COLO829 (cell line): ENCODE results near the gene RAB11B.
A peak's percentile ranks its signal among the peaks of the same experiment; 100 is the strongest.
"Not testable (repeated sequence)": the region's sequence is repeated elsewhere in the genome, so short reads cannot be mapped to it uniquely, and the experiment has no call there.

Source experiments
- DNase-seq: peaks from one replicate; pipeline ENCODE4 v3.0.0; 2012; ENCODE audit warnings: low spot score

Gene RAB11B

DNA sequence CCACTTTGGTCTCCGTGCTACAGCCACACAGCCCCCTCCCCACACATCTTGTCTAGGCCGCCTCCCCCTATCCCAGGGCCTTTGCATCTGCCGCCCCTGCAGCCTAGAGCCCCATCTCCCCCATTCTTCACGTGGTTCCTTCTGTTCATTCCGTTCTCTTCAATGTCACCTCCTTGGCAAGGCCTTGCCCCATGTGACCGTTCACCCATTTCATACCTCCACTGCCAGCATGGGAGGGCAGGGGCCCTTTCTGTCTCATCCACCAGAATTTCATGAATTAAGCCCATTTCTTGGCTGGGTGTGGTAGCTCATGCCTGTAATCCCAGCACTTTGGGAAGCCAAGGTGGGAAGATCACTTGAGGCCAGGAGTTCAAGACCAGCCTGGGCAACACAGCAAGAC lies 38.9 kb downstream of the RAB11B start:
- no peak for DNase-seq

DNA sequence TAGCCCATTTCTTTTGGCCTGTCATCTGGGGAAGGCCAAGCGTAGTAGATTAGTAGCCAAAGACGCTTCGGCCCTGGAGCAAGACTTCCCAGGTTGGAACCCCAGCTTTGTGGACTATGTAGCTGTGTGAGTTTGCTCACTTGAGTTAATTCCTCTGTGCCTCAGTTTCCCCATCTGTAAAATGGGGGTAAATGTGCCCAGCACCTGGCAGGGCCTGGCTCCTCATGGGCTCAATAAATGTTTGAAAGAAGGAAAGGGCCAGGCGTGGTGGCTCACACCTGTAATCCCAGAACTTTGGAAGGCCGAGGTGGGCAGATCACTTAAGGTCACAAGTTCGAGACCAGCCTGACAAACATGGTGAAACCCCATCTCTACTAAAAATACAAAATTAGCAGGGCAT lies 39.7 kb downstream of the RAB11B start:
- no peak for DNase-seq

DNA sequence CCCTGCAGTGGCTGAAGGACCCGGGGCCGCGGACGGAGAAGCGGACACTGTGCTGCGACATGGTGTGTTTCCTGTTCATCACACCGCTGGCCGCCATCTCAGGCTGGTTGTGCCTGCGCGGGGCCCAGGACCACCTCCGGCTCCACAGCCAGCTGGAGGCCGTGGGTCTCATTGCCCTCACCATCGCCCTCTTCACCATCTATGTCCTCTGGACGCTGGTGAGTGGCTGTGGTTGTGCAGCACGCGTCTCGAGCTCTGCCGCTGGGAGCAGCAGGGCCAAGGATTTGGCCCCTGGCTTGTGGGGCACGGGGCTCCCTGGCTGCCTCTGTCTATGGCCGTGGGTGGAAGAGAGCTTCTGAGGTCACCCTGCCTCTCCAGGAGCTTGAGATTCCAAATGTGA lies 40.5 kb downstream of the RAB11B start:
- no peak for DNase-seq

DNA sequence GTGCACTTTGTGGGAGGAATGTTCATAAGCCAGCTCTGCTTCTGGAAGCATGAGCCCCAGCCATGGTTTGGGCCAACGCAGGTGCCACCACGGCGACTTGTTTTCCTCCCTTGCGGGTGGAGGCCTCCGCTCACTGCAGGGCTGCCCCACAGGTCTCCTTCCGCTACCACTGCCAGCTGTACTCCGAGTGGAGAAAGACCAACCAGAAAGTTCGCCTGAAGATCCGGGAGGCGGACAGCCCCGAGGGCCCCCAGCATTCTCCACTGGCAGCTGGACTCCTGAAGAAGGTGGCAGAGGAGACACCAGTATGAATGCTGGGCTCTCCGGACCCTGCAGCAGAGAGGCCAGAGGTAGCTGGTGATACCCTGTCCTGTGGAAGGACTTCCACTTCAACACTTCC lies 48.1 kb downstream of the RAB11B start:
- no peak for DNase-seq

DNA sequence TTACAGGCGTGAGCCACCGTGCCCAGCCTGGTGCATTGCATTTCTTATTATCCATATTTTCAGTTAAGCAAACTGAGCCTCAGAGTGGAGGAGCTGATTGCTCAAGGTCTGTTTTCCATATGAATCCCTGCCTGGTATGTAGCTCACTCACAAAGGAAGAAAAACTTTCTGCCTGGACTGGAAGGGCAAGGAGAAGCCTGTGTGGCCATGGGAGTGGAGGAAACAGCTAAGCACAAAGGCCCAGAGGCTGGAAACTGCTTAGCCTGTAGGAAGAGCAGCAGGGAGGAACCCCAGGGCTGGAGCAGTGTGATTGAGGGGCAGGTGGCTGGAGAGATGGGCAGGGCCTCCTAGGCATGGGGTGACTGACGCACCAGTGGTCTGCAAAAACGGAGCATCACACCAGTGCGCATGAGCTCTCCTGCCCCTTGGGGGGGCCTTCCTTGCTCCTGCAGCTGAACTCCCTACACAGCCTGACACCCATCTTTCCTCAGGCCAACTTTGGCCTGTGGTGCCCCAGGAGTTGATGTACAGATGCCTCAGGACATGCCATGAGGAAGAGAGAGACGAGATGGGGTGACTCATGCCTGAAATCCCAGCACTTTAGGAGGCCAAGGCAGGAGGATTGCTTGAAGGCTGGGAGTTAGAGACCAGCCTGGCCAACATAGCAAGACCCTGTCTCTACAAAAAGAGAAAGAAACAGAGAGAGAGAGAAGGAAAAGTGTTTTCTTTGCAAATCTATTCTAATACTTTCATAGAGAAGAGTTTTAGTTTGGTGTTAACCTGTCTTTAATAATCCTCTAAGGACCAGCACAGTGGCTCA lies 51.8 kb downstream of the RAB11B start:
- DNase-seq = no peak

DNA sequence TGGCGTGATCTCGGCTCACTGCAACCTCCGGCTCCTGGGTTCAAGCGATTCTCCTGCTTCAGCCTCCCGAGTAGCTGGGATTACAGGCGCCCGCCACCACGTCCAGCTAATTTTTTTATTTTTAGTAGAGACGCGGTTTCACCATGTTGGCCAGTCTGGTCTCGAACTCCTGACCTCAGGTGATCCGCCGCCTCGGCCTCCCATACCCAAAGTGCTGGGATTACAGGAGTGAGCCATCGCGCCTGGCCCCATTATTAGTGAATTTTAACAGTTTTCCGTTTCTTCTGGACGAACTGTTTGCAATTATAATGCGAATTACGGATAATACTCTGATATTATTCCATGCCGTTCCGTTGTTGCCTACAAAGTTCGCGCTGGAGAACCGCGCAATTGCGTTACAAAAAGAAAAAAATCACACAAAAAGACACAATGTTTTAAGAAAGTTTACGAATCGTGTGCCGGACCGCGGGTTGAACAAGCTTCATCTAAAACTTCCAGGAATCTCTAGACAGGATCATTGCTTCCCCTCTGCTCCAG lies 54.0 kb downstream of the RAB11B start:
- not testable (repeated sequence) for DNase-seq

DNA sequence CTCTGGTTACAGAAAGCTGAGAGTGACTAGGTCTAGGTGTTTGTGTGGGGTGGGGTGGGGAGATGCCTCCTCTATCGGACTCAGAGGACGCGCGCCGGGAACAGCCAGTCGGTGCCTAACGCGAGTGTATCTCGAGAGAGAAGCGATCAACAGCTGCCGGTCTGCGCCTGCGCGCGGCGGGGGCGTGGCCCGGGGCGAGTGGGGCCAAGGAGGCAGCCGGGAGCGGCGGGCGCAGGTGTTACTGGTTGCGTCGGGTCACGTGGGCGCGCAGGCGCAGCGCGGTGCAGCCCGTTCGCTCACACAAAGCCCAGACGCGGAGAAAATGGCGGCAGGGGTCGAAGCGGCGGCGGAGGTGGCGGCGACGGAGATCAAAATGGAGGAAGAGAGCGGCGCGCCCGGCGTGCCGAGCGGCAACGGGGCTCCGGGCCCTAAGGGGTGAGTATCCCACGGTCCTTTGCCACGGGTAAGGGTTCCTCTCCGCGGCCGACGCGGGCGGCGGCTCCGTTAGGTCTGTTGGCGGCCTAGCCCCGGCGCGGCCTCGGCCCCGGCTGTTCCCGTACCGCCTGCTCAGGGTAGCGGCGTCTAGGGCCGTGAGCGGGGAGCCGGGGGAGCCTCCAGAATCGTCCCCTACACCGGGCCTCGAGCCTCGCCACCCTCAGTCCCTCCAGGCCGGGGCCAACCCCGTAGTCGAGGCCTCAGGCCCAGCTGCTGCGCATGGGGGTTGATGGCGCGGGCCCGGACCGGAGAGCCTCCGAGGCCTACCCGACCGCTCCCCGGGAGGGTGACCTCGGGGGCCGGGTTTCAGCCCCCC lies 54.7 kb downstream of the RAB11B start, which contains the start of gene HNRNPM:
Gene HNRNPM (plus strand): TSS at position 299 of the 811 bp plus-strand sequence. CDS start 24 bp downstream, at position 323.
- DNase-seq = peak; percentile 97

DNA sequence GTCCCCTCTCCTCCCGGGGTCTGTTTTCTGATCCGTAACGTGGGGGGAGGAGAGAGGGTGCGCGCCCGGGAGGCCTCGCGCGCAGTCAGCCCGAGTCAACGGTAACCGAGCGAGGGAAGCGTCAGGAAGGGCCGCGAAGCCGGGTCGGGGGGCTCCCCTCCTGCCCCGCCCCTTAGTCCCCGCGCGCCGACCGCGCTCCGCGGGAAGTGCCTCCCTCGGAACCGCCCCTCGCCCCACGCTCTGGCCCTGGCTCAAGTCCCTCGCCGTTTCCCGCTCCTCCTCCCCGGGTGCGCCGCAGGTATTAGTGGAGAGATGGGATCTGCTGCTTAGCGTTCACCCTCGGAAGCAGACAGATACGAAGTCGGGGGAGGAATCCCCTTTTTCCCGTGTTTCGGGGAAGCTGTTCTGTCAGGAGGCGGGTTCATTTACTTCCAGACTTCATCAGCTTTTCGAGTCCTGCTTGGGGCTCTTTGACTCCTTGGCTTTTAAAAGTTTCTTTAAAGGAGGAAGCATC lies 55.4 kb downstream of the RAB11B start:
- DNase-seq = no peak

DNA sequence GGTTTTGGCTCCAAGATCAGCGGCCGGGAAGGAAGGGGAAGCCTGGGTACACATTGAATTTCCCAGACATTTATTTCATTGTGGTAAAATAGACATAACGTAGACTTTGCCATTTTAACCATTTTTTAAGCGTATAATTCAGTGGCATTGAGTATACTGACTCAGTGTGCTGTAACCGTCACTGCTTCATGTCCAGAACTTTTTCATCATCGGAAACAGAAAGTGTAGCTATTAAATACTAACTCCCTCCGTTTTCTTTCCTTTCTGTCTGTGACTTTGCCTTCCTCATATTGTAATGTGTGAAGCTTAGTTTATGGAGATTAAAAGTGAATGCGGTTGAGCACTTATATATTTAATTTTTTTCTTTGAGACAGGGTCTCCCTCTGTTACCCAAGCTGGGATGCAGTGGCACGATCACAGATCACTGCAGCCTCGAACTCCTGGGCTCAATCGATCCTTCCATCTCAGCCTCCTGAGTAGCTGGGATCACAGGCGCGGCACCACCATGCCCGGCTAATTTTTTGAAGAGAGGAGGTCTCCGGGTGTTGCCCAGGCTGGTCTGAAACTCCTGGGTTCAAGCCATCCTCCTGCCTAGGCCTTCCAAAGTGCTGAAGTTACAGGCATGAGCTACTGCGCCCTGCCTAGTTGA lies 56.0 kb downstream of the RAB11B start:
- DNase-seq = no peak

DNA sequence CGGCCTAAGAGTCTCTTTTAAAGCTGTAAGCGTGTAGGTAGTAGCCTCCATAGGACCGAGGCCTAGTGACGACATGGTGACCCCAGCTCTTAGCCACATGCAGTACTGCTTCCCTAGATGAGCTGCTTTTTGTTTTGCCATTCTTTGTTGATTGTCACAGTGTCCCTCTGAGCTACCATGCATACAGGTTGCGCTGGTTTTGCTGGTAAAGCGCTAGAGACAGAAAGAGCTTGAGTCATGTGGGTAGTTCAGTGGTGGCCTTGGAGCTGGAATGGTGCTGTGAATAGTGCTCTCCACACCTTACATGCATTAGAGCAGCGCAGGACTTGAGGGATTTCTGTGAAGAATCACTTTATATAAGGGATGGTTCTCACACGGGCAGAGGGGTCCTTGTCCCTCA lies 59.7 kb downstream of the RAB11B start:
- DNase-seq = no peak

DNA sequence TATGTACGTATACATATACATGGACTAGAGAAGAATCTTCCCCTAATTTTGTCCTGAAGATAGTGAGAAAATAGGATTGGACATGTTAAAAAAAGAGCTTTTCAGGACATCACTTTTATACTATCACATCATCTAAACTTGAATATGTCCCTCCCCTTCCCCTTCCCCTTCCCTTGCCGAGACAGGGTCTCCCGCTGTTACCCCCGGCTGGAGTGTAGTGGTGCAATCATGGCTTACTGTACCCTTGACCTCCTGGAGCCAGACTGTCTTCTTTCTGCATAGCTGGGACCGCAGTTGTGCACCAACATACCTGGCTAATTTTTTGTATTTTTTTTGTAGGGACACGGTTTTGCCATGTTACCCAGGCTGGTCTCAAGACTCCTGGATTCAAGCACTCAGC lies 61.2 kb downstream of the RAB11B start:
- no peak for DNase-seq

DNA sequence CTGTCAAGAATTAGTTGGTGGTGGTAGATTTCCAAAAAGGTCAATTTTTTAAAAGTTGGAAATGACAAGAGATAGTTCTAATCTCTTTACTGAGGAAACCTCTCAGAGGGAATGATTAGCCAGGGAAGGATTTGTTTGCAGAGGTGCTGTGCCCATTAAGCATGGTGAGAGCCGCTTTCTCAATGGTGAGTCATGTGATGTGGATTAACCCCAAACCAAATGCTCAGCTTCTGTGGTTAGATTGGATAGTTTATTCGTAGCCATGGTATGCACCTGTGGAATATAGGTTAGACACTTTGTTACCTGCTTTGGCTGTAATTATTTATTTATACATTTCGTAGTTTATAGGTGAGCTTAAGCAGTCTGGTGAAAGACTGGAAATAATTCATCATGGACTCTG lies 61.7 kb downstream of the RAB11B start:
- DNase-seq = no peak

DNA sequence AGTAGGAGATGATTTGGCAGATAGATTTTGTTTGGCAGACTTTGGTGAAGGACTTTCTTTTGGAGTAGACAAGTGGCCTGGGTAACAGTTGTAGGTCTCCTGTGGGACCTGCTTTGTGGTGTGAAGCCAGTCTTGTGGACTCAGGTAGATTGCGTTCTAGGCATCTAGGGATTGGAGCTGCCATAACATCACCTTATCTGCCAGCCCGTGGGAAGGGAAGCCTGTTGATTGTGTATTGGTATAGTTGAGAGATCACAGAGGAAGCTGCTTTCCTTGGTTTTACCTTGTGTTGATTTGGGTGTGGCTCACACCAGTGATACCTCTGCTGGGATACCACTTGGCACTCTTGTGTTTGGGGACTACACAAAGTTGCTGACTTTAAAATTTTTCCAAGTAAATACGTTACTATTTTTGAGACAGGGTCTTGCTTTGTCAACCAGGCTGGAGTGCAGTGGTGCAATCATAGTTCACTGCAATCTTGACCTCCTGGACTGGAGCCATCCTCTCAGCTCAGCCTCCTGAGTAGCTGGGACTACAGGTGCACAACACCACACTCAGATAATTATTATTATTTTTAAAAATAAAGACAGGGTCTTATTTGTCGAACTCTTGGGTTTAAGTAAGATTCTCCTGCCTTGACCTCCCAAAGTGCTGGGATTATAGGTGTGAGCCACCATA lies 62.4 kb downstream of the RAB11B start:
- DNase-seq = no peak

DNA sequence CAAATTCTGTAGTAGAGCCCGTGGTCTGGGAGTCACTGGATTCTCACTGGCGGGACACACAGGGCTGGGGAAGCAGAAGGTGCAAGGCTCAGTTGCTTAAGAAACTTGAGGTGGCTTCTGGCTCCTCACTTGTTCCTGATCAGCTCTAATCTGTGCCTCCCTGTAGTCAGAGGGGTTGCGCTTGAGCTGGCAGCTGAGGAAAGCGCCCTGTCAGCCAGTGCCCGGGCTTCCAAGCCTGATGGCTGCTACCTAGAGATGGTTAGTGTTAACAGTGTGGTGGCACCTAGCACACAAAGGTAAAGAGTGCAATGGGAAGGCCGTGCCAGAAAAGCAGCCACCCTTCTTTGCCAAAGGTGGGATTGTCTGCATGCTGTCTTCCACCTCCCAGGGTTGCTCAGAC lies 63.5 kb downstream of the RAB11B start:
- no peak for DNase-seq
